Epidermal melanocyte (primary cell): ENCODE measurements around the gene MRPS24.
A peak's percentile ranks its signal among the peaks of the same experiment; 100 is the strongest.
"Not testable (repeated sequence)": the region's sequence is repeated elsewhere in the genome, so short reads cannot be mapped to it uniquely, and the experiment has no call there.

Experiments used
- DNase-seq: peaks from one replicate; pipeline ENCODE4 v3.0.0; 2011; ENCODE audit warnings: low spot score; ENCODE audit not compliant: insufficient read length

The MRPS24 gene

DNA sequence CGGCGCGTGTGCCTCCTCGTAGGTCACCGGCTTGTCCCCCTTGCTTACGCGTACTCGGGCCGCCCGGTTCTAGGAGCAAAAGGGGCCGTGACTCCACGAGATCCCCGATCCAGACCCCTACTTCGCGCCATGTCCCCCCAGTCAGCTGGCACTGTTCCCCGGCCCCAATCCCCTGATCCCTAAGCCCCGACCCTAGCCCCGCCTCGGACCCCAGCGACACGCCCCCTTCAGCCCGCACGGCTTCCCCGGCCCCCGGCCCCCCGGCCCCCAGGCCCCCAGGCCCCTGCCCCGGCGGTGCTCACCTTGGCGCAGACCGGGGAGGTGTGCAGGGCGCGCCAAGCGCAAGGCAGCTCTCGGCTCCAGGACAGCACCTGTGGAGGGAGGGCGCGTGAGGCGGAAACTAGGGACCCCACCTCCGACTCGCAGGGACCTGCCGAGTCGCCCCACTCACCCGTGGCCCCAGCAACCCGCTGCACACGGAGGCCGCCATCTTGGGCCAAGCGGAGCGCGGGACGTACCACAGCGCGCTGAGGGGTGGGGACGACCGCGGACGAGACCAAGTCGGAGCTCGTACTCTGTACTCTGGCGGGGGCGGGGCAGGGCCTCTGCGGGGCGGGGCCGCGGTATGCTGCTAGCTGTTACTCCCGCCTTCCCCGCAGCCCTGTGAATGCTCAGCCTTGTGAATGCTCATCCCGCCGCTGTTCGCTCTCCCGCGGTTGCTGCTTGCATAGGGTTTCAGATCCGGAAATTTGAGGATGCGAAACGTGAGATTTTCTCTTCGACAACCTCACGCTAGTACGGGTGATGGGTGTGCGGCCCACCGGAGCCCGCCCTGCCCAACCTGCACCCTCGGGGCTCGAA lies at the start of gene MRPS24:
MRPS24 (minus strand) TSS at position 512 of the 861 bp plus-strand sequence; CDS start at position 490, 22 bp downstream.
- DNase-seq, result peak; percentile 91

GRCh38 chr7:43915907-43916306 lies 46.6 kb upstream of the MRPS24 start:
- no peak for DNase-seq

GRCh38 chr7:43914795-43915194 lies 45.5 kb upstream of the MRPS24 start:
- DNase-seq, result no peak

GRCh38 chr7:43906331-43907010 lies 37.2 kb upstream of the MRPS24 start, which contains the start of gene URGCP:
URGCP (minus strand) TSS chr7:43906596; CDS start chr7:43906575, 21 bp downstream.
- DNase-seq, result peak; percentile 68

DNA sequence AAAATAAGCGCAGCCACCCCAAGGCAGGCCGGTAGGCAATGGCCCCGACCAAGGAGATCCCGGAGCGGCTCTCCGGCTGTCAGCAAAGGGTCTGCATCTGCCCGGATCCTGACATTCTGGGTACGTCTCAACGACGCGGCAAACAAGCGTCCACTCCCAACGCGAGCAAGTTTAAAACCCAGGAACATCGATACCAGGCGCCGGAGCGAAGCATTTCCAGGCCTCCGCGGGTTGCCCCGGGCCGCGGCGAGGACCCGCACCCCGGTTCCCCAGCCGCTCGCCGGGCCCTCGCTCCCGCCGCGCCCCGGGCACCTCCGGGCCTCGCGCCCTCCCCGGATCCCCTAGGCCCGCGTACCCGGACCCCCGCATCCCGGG lies 36.6 kb upstream of the MRPS24 start:
- no peak for DNase-seq

DNA sequence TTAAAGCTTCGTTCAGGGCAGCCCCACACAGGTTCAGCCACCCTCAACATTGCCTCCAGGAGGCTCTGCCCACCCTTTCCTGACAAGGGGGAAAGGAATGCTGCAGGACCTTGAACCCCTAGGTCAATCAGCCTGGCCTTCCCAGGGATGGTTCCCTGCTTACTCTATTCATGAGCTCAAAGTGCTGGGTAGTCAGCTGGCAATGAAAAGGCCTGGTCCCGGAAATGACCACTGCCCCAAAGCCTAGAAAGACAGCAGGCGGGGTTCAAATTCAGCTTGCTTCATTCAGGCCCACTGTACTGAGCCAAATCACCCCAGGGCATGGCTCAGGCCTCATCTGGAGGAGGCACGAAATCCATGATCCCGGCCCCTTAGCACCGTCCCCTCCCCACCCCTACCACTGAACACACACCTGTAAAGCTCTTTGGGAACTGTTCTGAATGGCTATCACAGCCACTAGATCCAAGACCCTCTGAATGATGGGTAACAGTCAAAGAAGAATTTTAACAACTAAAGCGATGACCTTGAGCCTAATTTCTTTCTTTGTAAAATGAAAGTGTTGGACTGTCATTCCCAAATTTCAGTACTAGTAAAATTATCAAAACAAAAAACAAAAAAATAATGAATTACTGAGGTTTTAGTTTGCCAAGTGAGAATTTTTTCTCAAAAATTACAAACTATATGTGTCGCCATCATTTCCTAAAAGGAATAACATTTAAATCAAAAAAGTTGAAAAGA lies 36.1 kb upstream of the MRPS24 start:
- peak; percentile 66 for DNase-seq

DNA sequence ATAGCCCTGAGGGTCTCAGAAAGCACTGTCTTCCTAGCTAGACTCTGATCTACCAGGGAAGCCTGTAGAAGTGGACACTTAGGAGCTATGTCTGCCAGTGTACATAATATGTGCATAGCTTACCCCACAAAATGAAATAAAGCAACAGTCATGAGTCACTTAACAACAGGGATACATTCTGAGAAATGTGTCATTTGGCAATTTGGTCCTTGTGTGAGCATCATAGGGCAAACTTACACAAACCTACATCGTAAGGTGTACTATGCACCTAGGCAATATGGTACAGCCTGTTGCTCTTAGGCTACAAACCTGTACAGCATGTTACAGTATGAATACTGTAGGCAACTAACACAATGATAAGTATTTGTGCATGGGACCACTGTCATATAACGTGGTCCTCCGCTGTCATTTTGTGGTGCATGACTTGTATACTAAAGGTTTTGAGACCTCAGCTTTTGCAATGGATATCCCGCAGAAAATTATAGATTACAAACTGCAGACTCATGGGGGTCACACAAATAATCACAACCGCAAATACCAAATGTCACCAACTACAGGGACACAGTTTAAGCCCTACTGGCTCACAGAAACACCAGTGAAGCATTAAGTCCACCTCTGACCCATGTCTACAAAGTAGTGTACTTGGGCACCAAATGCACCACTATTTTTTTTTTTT lies 35.4 kb upstream of the MRPS24 start:
- DNase-seq, result no peak

- DNase-seq, result no peak
Measured at GRCh38 chr7:43902542-43903054, 33.3 kb upstream of the MRPS24 start.

DNA sequence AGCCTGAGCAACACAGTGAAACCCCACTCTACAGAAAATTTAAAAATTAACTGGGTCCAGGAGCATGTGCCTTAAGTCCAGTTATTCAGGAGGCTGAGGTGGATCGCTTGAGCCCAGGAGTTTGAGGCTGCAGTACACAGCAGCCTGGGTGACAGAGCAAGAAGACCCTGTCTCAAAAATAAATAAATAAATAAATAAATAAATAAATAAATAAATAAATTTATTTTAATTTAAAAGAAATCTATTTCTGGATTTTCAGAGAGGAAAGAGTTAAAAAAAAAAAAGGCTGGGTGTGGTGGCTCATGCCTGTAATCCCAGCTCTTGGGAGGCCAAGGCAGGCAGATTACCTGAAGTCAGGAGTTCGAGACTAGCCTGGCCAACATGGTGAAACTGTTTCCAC lies 29.3 kb upstream of the MRPS24 start:
- DNase-seq, result not testable (repeated sequence)

- no peak for DNase-seq
Measured at GRCh38 chr7:43895847-43896415, 26.6 kb upstream of the MRPS24 start.

- DNase-seq, result no peak
Measured at GRCh38 chr7:43891069-43891955, 22.0 kb upstream of the MRPS24 start.

DNA sequence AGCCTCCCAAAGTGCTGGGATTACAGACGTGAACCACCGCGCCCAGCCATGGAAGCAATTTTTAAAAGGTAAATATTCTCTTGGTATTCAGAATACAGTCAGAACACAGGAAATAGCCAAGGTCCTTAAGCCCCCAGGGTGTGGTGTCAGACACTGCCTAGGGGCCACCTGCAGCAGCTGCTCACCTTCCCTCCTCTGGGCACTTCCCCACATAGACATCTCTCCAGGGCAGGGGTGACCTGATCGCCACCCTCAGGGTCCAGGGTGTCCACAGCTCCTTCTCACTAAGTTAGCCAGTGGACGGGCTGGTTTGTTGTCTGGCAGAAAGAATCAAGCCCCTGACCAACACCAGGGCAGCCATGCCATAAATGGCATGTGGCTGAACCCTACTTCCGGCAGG lies 21.2 kb upstream of the MRPS24 start:
- no peak for DNase-seq

DNA sequence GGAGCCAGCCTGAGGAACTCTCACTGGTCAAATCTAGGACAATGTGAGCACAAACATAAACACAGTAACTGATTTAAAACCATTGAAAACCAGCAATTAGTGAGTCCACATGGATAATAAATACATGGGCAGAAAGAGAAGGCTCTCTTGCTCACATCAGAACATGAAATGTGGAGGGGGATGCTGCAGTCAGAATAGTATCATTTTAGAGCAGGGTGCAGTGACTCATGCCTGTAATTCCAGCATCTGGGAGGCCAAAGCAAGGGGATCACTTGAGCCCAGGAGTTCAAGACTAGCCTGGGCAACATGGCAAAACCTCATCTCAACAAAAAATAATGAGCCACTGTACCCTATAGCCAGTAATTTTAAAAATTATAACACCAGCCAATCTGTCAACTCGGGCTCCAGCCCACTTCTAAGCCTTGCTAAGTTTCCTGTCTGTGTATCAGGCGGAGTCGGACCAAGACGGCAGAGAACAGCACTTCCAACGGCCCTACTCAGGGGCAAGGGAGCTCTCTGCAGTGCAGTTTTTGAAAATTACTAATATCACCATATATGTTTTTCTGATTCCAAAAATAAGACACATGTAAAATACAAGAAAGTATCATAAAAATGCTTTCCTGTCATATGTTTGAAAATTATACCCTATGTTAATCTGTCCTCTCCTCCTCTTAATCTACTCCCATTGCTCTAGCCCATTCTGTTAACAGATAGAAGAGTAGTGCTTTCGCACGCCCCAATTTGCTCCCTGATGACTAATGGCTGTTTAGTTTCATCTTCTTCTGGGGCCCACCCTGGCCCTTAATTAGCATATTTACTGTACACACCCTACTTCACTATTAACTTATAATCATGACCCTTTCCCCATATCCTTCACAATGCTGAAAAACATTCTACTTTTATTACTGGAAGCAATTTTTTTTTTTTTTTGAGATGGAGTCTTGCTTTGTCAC lies 20.0 kb upstream of the MRPS24 start:
- no peak for DNase-seq

- no peak for DNase-seq
Measured at GRCh38 chr7:43884617-43885016, 15.3 kb upstream of the MRPS24 start.

- no peak for DNase-seq
Measured at GRCh38 chr7:43884209-43884608, 14.9 kb upstream of the MRPS24 start.

DNA sequence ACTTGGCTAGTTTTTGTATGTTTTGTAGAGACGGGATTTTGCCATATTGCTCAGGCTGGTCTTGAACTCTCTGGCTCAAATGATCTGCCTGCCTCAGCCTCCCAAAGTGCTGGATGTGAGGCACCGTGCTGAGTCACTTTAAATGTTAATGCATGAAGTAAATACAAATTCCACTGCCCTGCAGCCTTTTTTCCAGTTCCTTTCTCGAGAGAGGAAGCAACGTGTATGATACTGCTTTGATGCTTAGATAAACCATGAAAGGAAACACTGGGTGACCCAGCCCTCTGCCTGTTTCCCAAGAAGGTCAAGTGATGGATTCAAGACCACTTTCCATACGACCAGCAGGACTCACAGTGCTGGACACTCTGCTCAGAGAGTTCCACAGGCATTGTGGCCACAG lies 11.3 kb upstream of the MRPS24 start:
- no peak for DNase-seq

GRCh38 chr7:43879477-43879876 lies 10.2 kb upstream of the MRPS24 start:
- DNase-seq, result no peak

- DNase-seq, result no peak
Measured at GRCh38 chr7:43878867-43879266, 9.6 kb upstream of the MRPS24 start.
